Activated CD8-positive, alpha-beta memory T cell treated with anti-CD3 and anti-CD28 coated beads for 36 hours (primary cell): ENCODE results near the gene RNF187. TPM values are rescaled to one million over a fixed set of nuclear protein-coding genes. Genes with fewer than 3 reads are reported as not detected.

Experiments used
- total RNA-seq, 2 experiments: library from RNA; stranded (reverse); gene quantifications; one replicate each; pipeline ENCODE4 v1.2.3, GENCODE V29; 2021

RNF187 gene
- total RNA-seq, 2 experiments from 2014 or later: 135 to 143 TPM

Other genes starting within 250 kb of the RNF187 start
- gene TRIM11, start 80.5 kb upstream of the RNF187 start, total RNA-seq: 10 to 100 TPM; 39.0 to 39.3 TPM
- 1 to 10 TPM; 2.6 to 3.2 TPM for gene TRIM17, start 70.5 kb upstream of the RNF187 start, total RNA-seq
- gene RHOU, start 248.1 kb downstream of the RNF187 start, total RNA-seq: under 1 TPM; 0.19 TPM